PFSK-1 (cell line): ENCODE results near the gene FAM174C.
A peak's percentile ranks its signal among the peaks of the same experiment; 100 is the strongest.

Experiments used
- POLR2AphosphoS5 ChIP-seq: IDR thresholded peaks from 2 replicates; pipeline ENCODE4 v1.6.1; 2012; ENCODE audit warnings: low read depth, mild to moderate bottlenecking, control low read depth, low read length, moderate library complexity
- SIN3A ChIP-seq: IDR thresholded peaks from 2 replicates; pipeline ENCODE4 v1.6.1; 2012; ENCODE audit warnings: mild to moderate bottlenecking, low read length, moderate library complexity, borderline replicate concordance; ENCODE audit not compliant: insufficient read depth

DNA sequence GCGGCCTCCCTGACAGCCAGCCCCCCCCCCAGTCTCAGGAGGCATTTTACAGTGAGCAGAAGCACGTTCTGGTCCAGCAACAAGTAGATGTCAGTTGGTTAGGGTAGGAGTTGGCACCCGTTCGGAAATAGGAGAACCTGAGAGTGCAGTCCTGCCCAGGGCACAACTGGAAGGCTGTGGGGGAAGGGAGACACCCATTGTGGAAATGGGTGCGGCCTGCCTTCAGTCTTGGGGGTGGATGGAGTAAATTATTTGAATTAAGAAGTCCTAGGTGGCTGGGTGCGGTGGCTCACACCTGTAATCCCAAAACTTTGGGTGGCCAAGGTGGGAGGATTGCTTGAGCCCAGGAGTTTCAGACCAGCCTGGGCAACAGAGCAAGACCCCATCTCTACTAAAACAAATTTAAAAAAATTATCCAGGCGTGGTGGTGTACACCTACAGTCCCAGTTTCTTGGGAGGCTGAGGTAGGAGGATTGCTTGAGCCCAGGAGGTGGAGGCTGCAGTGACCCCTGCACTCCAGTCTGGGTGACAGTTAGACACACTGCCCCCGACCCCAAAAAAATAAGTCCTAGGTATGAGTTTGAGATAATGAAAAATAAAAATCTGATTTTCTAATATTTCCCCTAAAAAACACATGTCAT lies 5.0 kb upstream of the FAM174C start:
- TF ChIP-seq SIN3A (no peak), POLR2AphosphoS5 (0 out of 2 replicates have a peak, but pooled peaks have one; percentile 12)
